ENCODE data around the gene PLEKHA1.

The PLEKHA1 gene

GRCh38 chr10:122347170-122347841, 27.2 kb upstream of the PLEKHA1 start:
- DNase-seq (ENCODE audit: low read depth) = no peak

GRCh38 chr10:122348512-122348911, 26.0 kb upstream of the PLEKHA1 start:
- DNase-seq (ENCODE audit: low read depth) = no peak

GRCh38 chr10:122348935-122349361, 25.6 kb upstream of the PLEKHA1 start:
- DNase-seq (ENCODE audit: low read depth) = no peak

GRCh38 chr10:122349758-122350369, 24.6 kb upstream of the PLEKHA1 start:
- DNase-seq (ENCODE audit: low read depth) = no peak

- DNase-seq (ENCODE audit: low read depth) = no peak
Observed at GRCh38 chr10:122350893-122351292, 23.6 kb upstream of the PLEKHA1 start.

GRCh38 chr10:122352817-122353525, 21.5 kb upstream of the PLEKHA1 start:
- no peak for DNase-seq (ENCODE audit: low read depth)

- DNase-seq (ENCODE audit: low read depth) = no peak
Observed at GRCh38 chr10:122354383-122354782, 20.1 kb upstream of the PLEKHA1 start.

- DNase-seq (ENCODE audit: low read depth) = no peak
Observed at GRCh38 chr10:122357685-122358084, 16.8 kb upstream of the PLEKHA1 start.

GRCh38 chr10:122359621-122360020, 14.9 kb upstream of the PLEKHA1 start:
- DNase-seq (ENCODE audit: low read depth) = no peak

GRCh38 chr10:122361046-122361445, 13.5 kb upstream of the PLEKHA1 start:
- no peak for DNase-seq (ENCODE audit: low read depth)

GRCh38 chr10:122362031-122362592, 12.4 kb upstream of the PLEKHA1 start:
- no peak for DNase-seq (ENCODE audit: low read depth)

- DNase-seq (ENCODE audit: low read depth) = no peak
Observed at GRCh38 chr10:122362621-122363020, 11.9 kb upstream of the PLEKHA1 start.

- no peak for DNase-seq (ENCODE audit: low read depth)
Observed at GRCh38 chr10:122363311-122363710, 11.2 kb upstream of the PLEKHA1 start.

- no peak for DNase-seq (ENCODE audit: low read depth)
Observed at GRCh38 chr10:122363722-122364463, 10.6 kb upstream of the PLEKHA1 start.

- DNase-seq (ENCODE audit: low read depth) = no peak
Observed at GRCh38 chr10:122368502-122369254, 5.8 kb upstream of the PLEKHA1 start.

- no peak for DNase-seq (ENCODE audit: low read depth)
Observed at GRCh38 chr10:122373108-122373507, 1.4 kb upstream of the PLEKHA1 start.

- no peak for DNase-seq (ENCODE audit: low read depth)
Observed at GRCh38 chr10:122373721-122374120, 787 bp upstream of the PLEKHA1 start.

- DNase-seq (ENCODE audit: low read depth) = peak; percentile 1
Observed at GRCh38 chr10:122374859-122375678, 561 bp downstream of the PLEKHA1 start.

- DNase-seq (ENCODE audit: low read depth) = no peak
Observed at GRCh38 chr10:122375679-122376160, 1.2 kb downstream of the PLEKHA1 start.

GRCh38 chr10:122376364-122376961, 2.0 kb downstream of the PLEKHA1 start:
- DNase-seq (ENCODE audit: low read depth) = no peak
